Measurements from ENCODE around the gene ACTN2. TPM values are rescaled to one million over a fixed set of nuclear protein-coding genes. Genes with fewer than 3 reads are reported as not detected.

The ACTN2 gene
- total RNA-seq, 1 experiment from 2014 or later, result 0.49 TPM

GRCh38 chr1:236741753-236742152, 55.5 kb downstream of the ACTN2 start:
- no TSS peak for BruUV-seq (replicated peaks)
- CTCF ChIA-PET, result no interaction called here
- in situ Hi-C loops (cut with HindIII; ENCODE audit: low pct_unique_long_range_greater_than_20kb, low sequenced_read_pairs) (no loop called here), intact Hi-C loops (cut with micrococcal nuclease; ENCODE audit: unreplicated experiment) (loop anchor here (10.0 kb wide), 2 partner anchors 127 to 637 kb away; no protein-coding TSS in a partner anchor)
- POLR2A ChIA-PET, result no interaction called here
- Histone ChIP-seq H3K9me3 (ENCODE audit: control insufficient read depth, insufficient read depth, low read depth, low read length) (no peaks in the 10 kb centered on the region), H3K4me3 (ENCODE audit: low read depth in 2 of 2, low read length in 2 of 2) (no peak overlapping the region), H3K27ac (ENCODE audit: low read length) (no peak overlapping the region), H3K4me1 (ENCODE audit: control insufficient read depth, insufficient read depth, low read length) (no peaks in the 10 kb centered on the region), H3K36me3 (ENCODE audit: control insufficient read depth, insufficient read depth, low read length) (no peaks in the 10 kb centered on the region), H3K27me3 (ENCODE audit: control insufficient read depth, insufficient read depth, low read length) (no peaks in the 10 kb centered on the region)
- no peak for TF ChIP-seq CTCF (IDR thresholded peaks at IDR 0.05)
- no peak for TF ChIP-seq POLR2AphosphoS5 (IDR thresholded peaks at IDR 0.05; ENCODE audit: low read depth, low read length)
- no peak for TF ChIP-seq SIN3A (IDR thresholded peaks at IDR 0.05; ENCODE audit: borderline replicate concordance, insufficient read depth, low read depth, low read length)
- TF ChIP-seq REST (IDR thresholded peaks at IDR 0.05; ENCODE audit: insufficient read depth in 1 of 2, low read depth in 2 of 2, low read length in 1 of 2), result no peak
- TF ChIP-seq TCF7L2 (IDR thresholded peaks at IDR 0.05; ENCODE audit: low read depth, low read length), result no peak
- DNase-seq (ENCODE audit: low read depth, low spot score) (no peak), ATAC-seq (no peak)

GRCh38 chr1:236742421-236743160, 56.3 kb downstream of the ACTN2 start:
- DNase-seq (ENCODE audit: low read depth, low spot score) (no peak), ATAC-seq (no peak)
- TF ChIP-seq CTCF (IDR thresholded peaks at IDR 0.05) (no peak), REST (IDR thresholded peaks at IDR 0.05; ENCODE audit: insufficient read depth in 1 of 2, low read depth in 2 of 2, low read length in 1 of 2) (no peak), SIN3A (IDR thresholded peaks at IDR 0.05; ENCODE audit: borderline replicate concordance, insufficient read depth, low read depth, low read length) (no peak), POLR2AphosphoS5 (IDR thresholded peaks at IDR 0.05; ENCODE audit: low read depth, low read length) (no peak), TCF7L2 (IDR thresholded peaks at IDR 0.05; ENCODE audit: low read depth, low read length) (no peak)
- H3K4me1 ChIP-seq (ENCODE audit: control insufficient read depth, insufficient read depth, low read length), result no peaks in the 10 kb centered on the region
- POLR2A ChIA-PET, result no interaction called here
- no TSS peak for BruUV-seq (replicated peaks)
- CTCF ChIA-PET, result no interaction called here
- no peaks in the 10 kb centered on the region for H3K9me3 ChIP-seq (ENCODE audit: control insufficient read depth, insufficient read depth, low read depth, low read length)
- no peak overlapping the region for H3K4me3 ChIP-seq (ENCODE audit: low read depth in 2 of 2, low read length in 2 of 2)
- H3K27me3 ChIP-seq (ENCODE audit: control insufficient read depth, insufficient read depth, low read length), result no peaks in the 10 kb centered on the region
- H3K36me3 ChIP-seq (ENCODE audit: control insufficient read depth, insufficient read depth, low read length), result no peaks in the 10 kb centered on the region
- in situ Hi-C loops (cut with HindIII; ENCODE audit: low pct_unique_long_range_greater_than_20kb, low sequenced_read_pairs) (no loop called here), intact Hi-C loops (cut with micrococcal nuclease; ENCODE audit: unreplicated experiment) (loop anchor here (10.0 kb wide), 2 partner anchors 128 to 638 kb away; no protein-coding TSS in a partner anchor)
- H3K27ac ChIP-seq (ENCODE audit: low read length), result no peak overlapping the region
